ENCODE results near the gene PRLR.
A peak's percentile ranks its signal among the peaks of the same experiment; 100 is the strongest.

The PRLR gene

DNA sequence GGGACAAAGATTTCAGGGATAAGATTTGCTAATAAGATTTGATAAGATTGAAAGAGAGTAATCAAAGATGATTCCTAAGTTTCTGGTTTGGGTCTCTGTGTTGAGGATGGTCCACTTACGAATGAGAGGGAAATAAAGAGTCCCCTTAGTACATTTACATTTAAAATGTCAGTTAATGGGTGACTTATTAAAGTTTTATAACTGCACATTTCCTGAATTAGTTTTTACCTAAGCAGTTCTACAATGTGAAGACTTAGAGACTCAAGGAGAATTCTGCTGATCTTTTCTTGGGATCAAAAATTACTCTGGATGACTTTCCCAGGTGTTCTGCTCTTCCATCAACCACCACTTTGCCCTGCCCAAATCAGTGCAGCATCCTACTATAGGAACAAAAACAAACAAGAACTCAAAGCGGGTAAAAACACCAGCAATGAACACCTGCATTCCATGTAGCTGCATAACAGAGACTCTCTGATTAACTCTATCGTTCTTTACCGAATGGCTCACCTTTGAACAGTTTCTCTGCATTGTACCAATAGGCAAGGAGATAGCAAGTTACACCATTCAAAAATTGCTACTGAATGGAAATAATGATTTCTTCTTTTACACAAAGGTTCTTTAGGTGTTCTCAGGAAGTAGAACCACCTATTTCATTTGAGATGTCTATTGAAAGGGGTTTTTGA is 65.3 kb downstream of the PRLR start:
- DNase-seq (ENCODE audit: low read depth), result no peak
- TF ChIP-seq, protein P1, sequence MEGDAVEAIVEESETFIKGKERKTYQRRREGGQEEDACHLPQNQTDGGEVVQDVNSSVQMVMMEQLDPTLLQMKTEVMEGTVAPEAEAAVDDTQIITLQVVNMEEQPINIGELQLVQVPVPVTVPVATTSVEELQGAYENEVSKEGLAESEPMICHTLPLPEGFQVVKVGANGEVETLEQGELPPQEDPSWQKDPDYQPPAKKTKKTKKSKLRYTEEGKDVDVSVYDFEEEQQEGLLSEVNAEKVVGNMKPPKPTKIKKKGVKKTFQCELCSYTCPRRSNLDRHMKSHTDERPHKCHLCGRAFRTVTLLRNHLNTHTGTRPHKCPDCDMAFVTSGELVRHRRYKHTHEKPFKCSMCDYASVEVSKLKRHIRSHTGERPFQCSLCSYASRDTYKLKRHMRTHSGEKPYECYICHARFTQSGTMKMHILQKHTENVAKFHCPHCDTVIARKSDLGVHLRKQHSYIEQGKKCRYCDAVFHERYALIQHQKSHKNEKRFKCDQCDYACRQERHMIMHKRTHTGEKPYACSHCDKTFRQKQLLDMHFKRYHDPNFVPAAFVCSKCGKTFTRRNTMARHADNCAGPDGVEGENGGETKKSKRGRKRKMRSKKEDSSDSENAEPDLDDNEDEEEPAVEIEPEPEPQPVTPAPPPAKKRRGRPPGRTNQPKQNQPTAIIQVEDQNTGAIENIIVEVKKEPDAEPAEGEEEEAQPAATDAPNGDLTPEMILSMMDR (IDR thresholded peaks at IDR 0.05; ENCODE audit: control insufficient read depth, extremely low read depth, insufficient read depth), result no peak
- no peak overlapping the region for H3K4me3 ChIP-seq (ENCODE audit: low read depth, low read length)

- H3K4me3 ChIP-seq (ENCODE audit: low read depth, low read length), result no peak overlapping the region
- DNase-seq (ENCODE audit: low read depth), result no peak
- TF ChIP-seq, protein P1 (IDR thresholded peaks at IDR 0.05; ENCODE audit: control insufficient read depth, extremely low read depth, insufficient read depth), result no peak
Observed at GRCh38 chr5:35163710-35164033, 66.6 kb downstream of the PRLR start.

DNA sequence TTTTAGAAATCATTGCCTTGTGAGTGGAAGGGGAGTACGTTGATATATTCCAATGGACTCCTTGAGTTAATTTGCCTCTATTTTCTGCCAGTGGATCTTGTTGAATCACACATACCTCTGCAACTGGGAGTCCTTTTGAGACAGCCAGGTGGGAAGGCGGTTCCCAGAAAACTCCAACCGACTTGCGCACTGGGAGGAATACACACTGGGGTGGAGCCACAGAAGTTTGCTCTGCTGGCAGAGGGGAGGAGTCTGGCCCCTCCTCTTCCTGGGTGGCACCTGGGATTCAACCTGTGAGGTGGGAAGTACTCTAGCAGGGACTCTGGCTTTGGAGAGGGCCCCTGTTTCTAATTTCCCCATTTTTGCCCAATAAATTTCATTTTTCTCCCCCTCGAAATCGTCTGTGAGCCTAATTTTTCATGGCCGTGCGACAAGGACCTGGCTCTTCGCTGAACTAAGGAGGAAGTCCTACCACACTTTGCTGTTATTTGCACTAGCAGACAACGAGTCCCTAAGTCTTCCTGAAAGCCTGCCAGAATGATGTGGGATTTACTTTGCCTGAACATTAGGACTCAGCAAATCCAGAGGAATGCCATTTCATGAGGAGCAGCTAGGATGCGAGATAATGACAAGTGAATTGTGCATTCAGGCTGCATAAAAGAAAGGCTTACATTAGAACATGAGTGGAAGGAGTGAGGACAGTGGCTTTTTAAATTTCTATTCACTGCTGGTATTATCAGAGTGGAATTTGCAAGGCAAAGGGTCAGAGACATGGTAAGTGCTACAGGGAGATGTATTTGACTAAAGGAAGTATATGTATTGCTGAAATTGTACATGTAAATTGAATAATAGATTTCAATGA is 67.2 kb downstream of the PRLR start:
- TF ChIP-seq, protein P1 (IDR thresholded peaks at IDR 0.05; ENCODE audit: control insufficient read depth, extremely low read depth, insufficient read depth), result no peak
- peak; percentile 77 for DNase-seq (ENCODE audit: low read depth)
- H3K4me3 ChIP-seq (ENCODE audit: low read depth, low read length), result no peak overlapping the region

DNA sequence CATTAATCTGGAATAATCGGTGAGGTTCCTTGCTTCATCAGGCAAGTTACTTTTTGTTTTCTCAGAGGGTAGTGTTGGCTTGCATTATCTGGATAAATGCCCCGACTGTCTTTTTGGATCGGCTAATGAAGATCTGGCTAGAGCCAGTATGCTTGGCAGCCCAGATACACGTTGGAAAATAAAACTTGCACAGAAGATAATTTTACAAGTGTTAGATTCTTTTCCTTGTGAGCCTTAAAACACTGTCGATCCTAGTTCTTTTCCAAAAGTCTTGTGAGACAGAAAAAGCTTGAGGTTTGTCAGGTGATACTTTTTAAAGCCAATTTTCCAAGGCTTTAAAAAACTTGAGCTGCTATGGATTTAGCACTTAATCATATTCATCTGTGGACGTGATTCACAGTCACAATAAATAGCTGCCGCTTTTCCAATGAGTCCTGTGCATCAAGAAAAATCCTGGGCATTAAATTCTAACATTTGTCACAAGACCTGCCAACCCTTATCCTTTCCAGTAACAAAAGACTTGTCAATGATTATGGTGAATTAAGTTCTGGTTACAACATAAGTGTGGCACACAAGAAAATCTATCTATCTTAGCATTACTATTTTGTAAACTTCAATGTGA is 68.5 kb downstream of the PRLR start:
- H3K4me3 ChIP-seq (ENCODE audit: low read depth, low read length), result no peak overlapping the region
- no peak for DNase-seq (ENCODE audit: low read depth)
- TF ChIP-seq, protein P1 (IDR thresholded peaks at IDR 0.05; ENCODE audit: control insufficient read depth, extremely low read depth, insufficient read depth), result no peak

GRCh38 chr5:35160486-35161116 is 69.7 kb downstream of the PRLR start:
- TF ChIP-seq, protein P1 (IDR thresholded peaks at IDR 0.05; ENCODE audit: control insufficient read depth, extremely low read depth, insufficient read depth), result no peak
- no peak overlapping the region for H3K4me3 ChIP-seq (ENCODE audit: low read depth, low read length)
- no peak for DNase-seq (ENCODE audit: low read depth)

DNA sequence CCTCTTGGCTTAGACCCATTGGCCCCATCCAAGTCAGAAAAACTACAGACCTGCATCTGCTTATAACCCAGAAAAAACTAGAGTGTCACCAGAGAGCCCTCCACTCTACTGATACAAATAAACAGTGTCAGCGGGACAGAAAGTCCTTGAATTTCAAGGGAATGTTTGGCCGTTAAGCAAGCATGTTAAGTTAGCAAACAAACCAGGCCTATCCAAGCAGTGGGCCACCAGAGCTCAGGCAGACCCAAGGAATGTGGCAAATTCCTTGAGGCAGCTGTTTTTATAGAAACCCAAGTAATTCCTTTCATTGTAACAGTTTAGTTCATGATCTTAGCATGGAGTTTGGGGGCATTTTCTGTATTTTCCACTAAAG is 70.9 kb downstream of the PRLR start:
- TF ChIP-seq, protein P1 (IDR thresholded peaks at IDR 0.05; ENCODE audit: control insufficient read depth, extremely low read depth, insufficient read depth), result no peak
- H3K4me3 ChIP-seq (ENCODE audit: low read depth, low read length), result no peak overlapping the region

More for the DNA sequence above, 70.9 kb downstream of the PRLR start:
- DNase-seq (ENCODE audit: low read depth), result no peak
